H9 (cell line): ENCODE results near the gene LRP1. TPM values are rescaled to one million over a fixed set of nuclear protein-coding genes. Genes with fewer than 3 reads are reported as not detected.

Source experiments
- DNase-seq: peaks from one replicate; pipeline ENCODE4 v3.0.0-alpha.2; 2017
- H2AFZ ChIP-seq: one replicate; pipeline ENCODE4 v1.6.1; 2013; ENCODE audit warnings: mild to moderate bottlenecking, low read length, control low read depth, moderate library complexity
- H2AK5ac ChIP-seq: 2 replicates; pipeline ENCODE4 v1.6.1; 2013; ENCODE audit warnings: low read length, control low read depth, mixed read lengths; ENCODE audit not compliant: insufficient read length
- H2BK120ac ChIP-seq: one replicate; pipeline ENCODE4 v1.6.1; 2013; ENCODE audit warnings: low read depth, mild to moderate bottlenecking, low read length, control low read depth, inconsistent platforms; ENCODE audit not compliant: poor library complexity, severe bottlenecking
- H2BK12ac ChIP-seq: 2 replicates; pipeline ENCODE4 v1.6.1; 2013; ENCODE audit warnings: low read length, control low read depth, mixed read lengths, low read depth; ENCODE audit not compliant: insufficient read length
- H2BK15ac ChIP-seq: 2 replicates; pipeline ENCODE4 v1.6.1; 2013; ENCODE audit warnings: low read depth, low read length, control low read depth
- H2BK20ac ChIP-seq: one replicate; pipeline ENCODE4 v1.6.1; 2013; ENCODE audit warnings: low read depth, mild to moderate bottlenecking, low read length, control low read depth, inconsistent platforms; ENCODE audit not compliant: poor library complexity, severe bottlenecking
- H2BK5ac ChIP-seq: 2 replicates; pipeline ENCODE4 v1.6.1; 2013; ENCODE audit warnings: low read length, control low read depth, mixed read lengths; ENCODE audit not compliant: insufficient read length
- H3K14ac ChIP-seq: 2 replicates; pipeline ENCODE4 v1.6.1; 2013; ENCODE audit warnings: low read length, control low read depth; ENCODE audit not compliant: insufficient read depth
- H3K18ac ChIP-seq: 2 replicates; pipeline ENCODE4 v1.6.1; 2013; ENCODE audit warnings: low read depth, mild to moderate bottlenecking, mixed read lengths, low read length, control low read depth; ENCODE audit not compliant: insufficient read length
- H3K23ac ChIP-seq: 2 replicates; pipeline ENCODE4 v1.6.1; 2013; ENCODE audit warnings: low read length, control low read depth, mixed read lengths, low read depth; ENCODE audit not compliant: insufficient read length
- H3K23me2 ChIP-seq: 2 replicates; pipeline ENCODE4 v1.6.1; 2013; ENCODE audit warnings: low read depth, mild to moderate bottlenecking, mixed read lengths, low read length, control low read depth; ENCODE audit not compliant: insufficient read length, poor library complexity, severe bottlenecking
- H3K27ac ChIP-seq: 2 replicates; pipeline ENCODE4 v1.5.1; 2013; ENCODE audit warnings: low read length, control low read depth, mixed read lengths, low read depth; ENCODE audit not compliant: insufficient read length
- H3K27me3 ChIP-seq: 2 replicates; pipeline ENCODE4 v1.6.1; 2013; ENCODE audit warnings: low read length, control low read depth, inconsistent platforms; ENCODE audit not compliant: insufficient read depth
- H3K4ac ChIP-seq: 2 replicates; pipeline ENCODE4 v1.6.1; 2013; ENCODE audit warnings: low read depth, mild to moderate bottlenecking, control low read depth, inconsistent platforms, low read length, moderate library complexity
- H3K4me1 ChIP-seq: 2 replicates; pipeline ENCODE4 v1.6.1; 2013; ENCODE audit warnings: low read length, control low read depth, inconsistent platforms; ENCODE audit not compliant: insufficient read depth
- H3K4me2 ChIP-seq: 2 replicates; pipeline ENCODE4 v1.6.1; 2013; ENCODE audit warnings: low read length, control low read depth, mixed read lengths; ENCODE audit not compliant: insufficient read length, insufficient read depth
- H3K56ac ChIP-seq: 2 replicates; pipeline ENCODE4 v1.6.1; 2013; ENCODE audit warnings: low read depth, mild to moderate bottlenecking, mixed read lengths, low read length, control low read depth; ENCODE audit not compliant: insufficient read length
- H3K79me1 ChIP-seq: 2 replicates; pipeline ENCODE4 v1.6.1; 2013; ENCODE audit warnings: low read depth, mild to moderate bottlenecking, moderate library complexity, low read length, control low read depth, inconsistent platforms; ENCODE audit not compliant: insufficient read depth, poor library complexity, severe bottlenecking
- H3K79me2 ChIP-seq: 2 replicates; pipeline ENCODE4 v1.6.1; 2013; ENCODE audit warnings: low read length, control low read depth, inconsistent platforms; ENCODE audit not compliant: insufficient read depth
- H3K9ac ChIP-seq: 2 replicates; pipeline ENCODE4 v1.6.1; 2013; ENCODE audit warnings: low read length, control low read depth, mixed read lengths; ENCODE audit not compliant: insufficient read length; ENCODE audit errors: extremely low read depth
- H3K9me3 ChIP-seq: one replicate; pipeline ENCODE4 v1.6.1; 2013; ENCODE audit warnings: low read depth, low read length, inconsistent platforms; ENCODE audit not compliant: control insufficient read depth
- H3T11ph ChIP-seq: one replicate; pipeline ENCODE4 v1.6.1; 2013; ENCODE audit warnings: mild to moderate bottlenecking, low read length, control low read depth, inconsistent platforms
- H4K20me1 ChIP-seq: one replicate; pipeline ENCODE4 v1.6.1; 2013; ENCODE audit not compliant: control insufficient read depth, insufficient read length, insufficient read depth
- H4K5ac ChIP-seq: 2 replicates; pipeline ENCODE4 v1.6.1; 2013; ENCODE audit warnings: low read depth, mild to moderate bottlenecking, mixed read lengths, low read length, control low read depth; ENCODE audit not compliant: insufficient read length
- H4K8ac ChIP-seq: replicated peaks from 2 replicates; pipeline ENCODE4 v1.6.1; 2013; ENCODE audit warnings: low read length, control low read depth, mixed read lengths, low read depth; ENCODE audit not compliant: insufficient read length
- H4K91ac ChIP-seq: 2 replicates; pipeline ENCODE4 v1.6.1; 2013; ENCODE audit warnings: low read depth, mild to moderate bottlenecking, moderate library complexity, mixed read lengths, low read length, control low read depth; ENCODE audit not compliant: insufficient read length
- H3K27ac Mint-ChIP-seq, 3 experiments: 2 replicates in 2 of 3; 3 replicates in 1 of 3; pipeline ENCODE4 v1.8.0; 2020 to 2021; ENCODE audit warnings: mixed read lengths in 3 of 3, mild to moderate bottlenecking in 1 of 3, moderate library complexity in 1 of 3
- H3K27me3 Mint-ChIP-seq: 2 replicates; pipeline ENCODE4 v1.8.0; 2021; ENCODE audit warnings: low read depth, mild to moderate bottlenecking, moderate library complexity, mixed read lengths
- H3K36me3 Mint-ChIP-seq, 3 experiments: 2 replicates in 2 of 3; 3 replicates in 1 of 3; pipeline ENCODE4 v1.8.0; 2020 to 2021; ENCODE audit warnings: low read depth in 3 of 3, mixed read lengths in 3 of 3; ENCODE audit not compliant: insufficient read depth in 1 of 3
- H3K4me1 Mint-ChIP-seq, 2 experiments: 2 replicates each; pipeline ENCODE4 v1.8.0; 2020; ENCODE audit warnings: mixed read lengths in 2 of 2
- H3K4me3 Mint-ChIP-seq, 2 experiments: 2 replicates in 1 of 2; 3 replicates in 1 of 2; pipeline ENCODE4 v1.8.0; 2020 to 2021; ENCODE audit warnings: mild to moderate bottlenecking in 2 of 2, mixed read lengths in 2 of 2, moderate library complexity in 1 of 2
- H3K9me3 Mint-ChIP-seq, 2 experiments: 2 replicates in 1 of 2; 3 replicates in 1 of 2; pipeline ENCODE4 v1.8.0; 2020; ENCODE audit warnings: mild to moderate bottlenecking in 2 of 2, mixed read lengths in 2 of 2, moderate library complexity in 1 of 2
- CTCF ChIP-seq: fragments of 200-600 bp; sonication (generic); conservative IDR thresholded peaks from 3 replicates; pipeline ENCODE4 v1.8.0; 2021; ENCODE audit warnings: antibody characterized with exemption, mild to moderate bottlenecking
- WGBS: extraction: QIAGEN DNeasy Blood & Tissue Kit; methylation state at CpG from one replicate; pipeline ENCODE4 v1.1.7; 2013; ENCODE audit warnings: missing lambda C conversion rate, low lambda C conversion rate, mixed read lengths; ENCODE audit not compliant: insufficient read length; ENCODE audit errors: extremely low coverage; 5-methylcytosine and 5-hydroxymethylcytosine counted together
- total RNA-seq: library from RNA; stranded (reverse); gene quantifications from 2 replicates; pipeline ENCODE4 v1.2.1, GENCODE V29; 2021

LRP1 gene
- total RNA-seq, 1 experiment from 2014 or later: 115 TPM

GRCh38 chr12:57173089-57173488 lies 44.8 kb downstream of the LRP1 start:
- Histone ChIP-seq H3K23ac (no peak overlapping the region), H4K91ac (no peak overlapping the region), H3K9ac (no peak overlapping the region), H4K20me1 (peaks cover 3% of the 10 kb centered on the region), H4K8ac (no peak overlapping the region), H3K27me3 (no peaks in the 10 kb centered on the region), H3K79me2 (no peaks in the 10 kb centered on the region), H2BK5ac (no peak overlapping the region), H3K18ac (no peak overlapping the region), H3K23me2 (no peaks in the 10 kb centered on the region), H2AFZ (no peak overlapping the region), H2AK5ac (no peak overlapping the region), H3K14ac (no peak overlapping the region), H3K4ac (no peak overlapping the region), H2BK12ac (no peak overlapping the region), H3K79me1 (no peaks in the 10 kb centered on the region), H3T11ph (no peak overlapping the region), H3K9me3 (no peaks in the 10 kb centered on the region), H3K4me2 (no peak overlapping the region), H3K27ac (no peak overlapping the region), H2BK20ac (no peak overlapping the region), H3K56ac (no peak overlapping the region), H2BK15ac (no peak overlapping the region), H4K5ac (no peak overlapping the region), H3K4me1 (no peaks in the 10 kb centered on the region), H2BK120ac (no peak overlapping the region)
- peak overlapping the region in 2 of 3 experiments; percentile 19 to 97; a peak in 3 of 7 replicates for H3K27ac Mint-ChIP-seq
- no peak overlapping the region for H3K4me3 Mint-ChIP-seq
- H3K27me3 Mint-ChIP-seq: no peaks in the 10 kb centered on the region
- no peaks in the 10 kb centered on the region for H3K9me3 Mint-ChIP-seq
- H3K4me1 Mint-ChIP-seq: peaks cover 0 to 9% of the 10 kb centered on the region in 2 experiments; a peak in 2 of 4 replicates
- peaks cover 43 to 86% (median 80%) of the 10 kb centered on the region in 3 experiments; a peak in 6 of 7 replicates for H3K36me3 Mint-ChIP-seq
- no CpG with 5 or more reads among the region's 11 CpGs for WGBS
- peak; percentile 80 for DNase-seq
- peak; percentile 73 for TF ChIP-seq CTCF
